ENCODE data around the gene PCTP. TPM values are rescaled to one million over a fixed set of nuclear protein-coding genes. Genes with fewer than 3 reads are reported as not detected.

The PCTP gene
- polyA plus RNA-seq, 10 donors = 10.4 to 12.6 (median 11.8) TPM

DNA sequence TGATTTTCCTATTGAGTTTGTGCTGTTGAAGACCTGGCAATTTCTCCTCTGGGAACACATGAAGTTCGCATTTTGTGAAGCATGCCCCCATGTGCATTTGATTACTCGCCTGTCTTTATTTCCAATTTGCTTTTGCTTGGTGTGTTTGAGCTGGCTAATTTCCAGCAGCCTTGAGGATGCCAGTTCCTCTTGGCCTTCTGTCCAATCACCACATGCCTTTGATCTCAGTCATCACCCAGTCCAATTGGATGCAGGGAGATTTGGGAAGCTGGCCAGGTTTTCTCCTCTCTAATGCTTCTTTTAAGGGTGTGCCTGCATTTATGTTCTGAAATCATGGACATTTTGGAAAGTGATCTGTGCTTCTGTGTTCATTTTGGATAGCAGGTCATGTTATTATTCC lies 24.4 kb upstream of the PCTP start:
- peak; percentile 36 to 91 (median 66) for DNase-seq

GRCh38 chr17:55727275-55727674 lies 23.6 kb upstream of the PCTP start:
- DNase-seq = no peak

DNA sequence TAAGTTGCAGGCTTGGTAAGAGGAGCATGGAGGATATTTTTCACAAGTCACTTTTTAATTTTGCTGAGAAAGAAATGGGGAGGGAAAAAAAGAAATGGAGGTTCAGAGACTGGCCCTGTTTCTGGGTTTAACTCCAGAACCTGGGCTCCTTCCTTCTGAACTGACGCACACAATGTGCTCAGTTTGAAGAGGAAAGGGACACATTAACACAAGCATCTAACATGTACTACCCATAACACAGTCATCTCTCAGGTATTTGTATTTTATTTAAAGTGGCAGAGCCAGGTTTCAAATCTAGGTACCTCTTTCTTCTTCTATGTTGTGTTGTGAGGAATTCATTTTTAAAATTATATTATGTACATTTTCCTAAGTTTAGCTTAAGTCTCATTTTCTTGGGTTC lies 22.9 kb upstream of the PCTP start:
- no peak for DNase-seq

GRCh38 chr17:55728361-55728760 lies 22.5 kb upstream of the PCTP start:
- no peak for DNase-seq

- DNase-seq = no peak
Measured at GRCh38 chr17:55728833-55729232, 22.0 kb upstream of the PCTP start.

DNA sequence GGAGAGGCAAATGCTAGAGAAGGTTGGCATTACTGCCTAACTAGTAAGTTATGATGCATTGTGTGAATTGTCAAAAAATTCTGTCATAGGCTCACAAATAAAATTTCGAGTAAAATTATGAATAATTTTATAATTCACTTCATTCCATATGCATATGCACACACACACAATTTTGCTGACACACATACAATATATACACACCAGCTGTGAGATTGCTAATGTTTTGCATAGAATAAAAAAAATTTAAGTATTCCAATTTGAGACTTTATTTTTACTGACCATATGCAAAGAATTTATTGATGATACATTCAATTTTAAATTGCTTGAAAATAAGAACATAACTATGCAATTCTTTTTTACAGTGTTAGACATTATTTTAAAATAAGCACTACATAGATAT lies 21.4 kb upstream of the PCTP start:
- no peak for DNase-seq

DNA sequence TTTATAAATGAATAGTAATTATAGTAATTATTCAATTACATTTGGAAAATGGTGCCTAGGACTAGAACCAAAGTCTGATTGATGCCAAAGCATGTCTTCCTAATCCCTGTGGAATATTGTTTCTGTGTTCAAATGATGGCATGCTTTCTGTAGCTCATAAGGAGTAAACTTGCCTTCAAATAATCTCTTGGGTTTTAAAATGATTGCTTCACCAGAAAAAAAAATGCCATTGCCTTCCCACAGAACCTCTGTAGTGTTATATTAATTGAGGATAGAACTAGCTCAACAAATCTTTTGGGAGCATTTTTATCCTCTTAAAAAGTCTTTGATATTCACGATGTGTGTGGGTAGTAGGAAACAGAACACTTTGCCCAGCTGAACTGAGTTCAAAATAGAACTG lies 20.5 kb upstream of the PCTP start:
- no peak for DNase-seq

DNA sequence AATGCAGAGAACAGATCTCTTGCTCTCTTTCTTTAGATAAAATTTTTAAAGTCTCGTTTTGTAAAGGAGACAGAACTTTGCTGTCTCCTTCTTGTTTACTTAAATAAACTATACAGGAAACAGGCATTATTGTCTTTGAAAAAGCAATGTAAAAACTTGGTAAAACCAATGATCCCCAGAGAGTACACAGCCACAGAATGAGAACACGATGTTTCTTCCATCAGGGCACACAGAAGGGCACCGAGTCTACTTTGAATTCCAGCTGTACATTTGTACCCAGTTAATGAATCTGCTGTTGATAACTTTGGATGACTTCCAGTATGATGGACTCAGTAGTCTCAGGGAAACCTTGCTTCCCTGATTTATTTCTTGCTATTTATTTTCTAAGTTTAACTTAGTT lies 20.0 kb upstream of the PCTP start:
- DNase-seq = no peak

DNA sequence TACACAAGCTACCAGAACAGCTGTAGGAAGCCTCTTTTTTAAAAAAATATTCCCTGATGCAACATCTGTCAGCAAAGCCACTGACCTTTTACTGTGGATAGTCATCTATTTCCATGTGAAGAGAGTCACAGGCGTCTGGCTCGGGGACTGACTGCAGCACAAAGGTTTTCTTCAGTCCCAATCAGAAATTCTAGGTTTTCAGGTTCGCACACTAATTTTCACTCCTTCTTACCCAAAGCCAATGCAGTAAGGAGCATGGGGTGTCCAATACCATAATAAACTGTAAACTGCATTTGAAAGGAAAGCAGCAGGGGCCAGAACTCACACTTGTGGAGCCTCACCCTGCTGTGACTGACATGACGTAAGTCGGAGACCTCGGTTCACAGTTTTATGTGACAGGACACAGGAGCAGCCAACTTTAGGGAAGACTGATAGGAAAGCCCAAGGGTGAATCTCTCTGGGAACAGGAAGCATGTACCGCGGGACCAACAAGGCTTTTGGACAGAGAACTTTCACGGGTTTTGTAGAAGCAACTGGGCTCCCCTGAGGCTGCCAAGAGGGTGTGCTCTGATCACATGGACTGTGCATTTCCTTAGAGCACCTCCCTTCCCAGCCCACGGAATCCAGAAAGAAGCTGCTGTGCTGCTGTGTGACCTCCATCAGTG lies 19.1 kb upstream of the PCTP start:
- DNase-seq = peak; percentile 58 to 84 (median 59)

- peak in 1 of 3 donors; percentile 12 for DNase-seq
Measured at GRCh38 chr17:55734128-55734781, 16.6 kb upstream of the PCTP start.

GRCh38 chr17:55735731-55736405 lies 15.0 kb upstream of the PCTP start:
- DNase-seq = peak in 2 of 3 donors; percentile 49 to 65

DNA sequence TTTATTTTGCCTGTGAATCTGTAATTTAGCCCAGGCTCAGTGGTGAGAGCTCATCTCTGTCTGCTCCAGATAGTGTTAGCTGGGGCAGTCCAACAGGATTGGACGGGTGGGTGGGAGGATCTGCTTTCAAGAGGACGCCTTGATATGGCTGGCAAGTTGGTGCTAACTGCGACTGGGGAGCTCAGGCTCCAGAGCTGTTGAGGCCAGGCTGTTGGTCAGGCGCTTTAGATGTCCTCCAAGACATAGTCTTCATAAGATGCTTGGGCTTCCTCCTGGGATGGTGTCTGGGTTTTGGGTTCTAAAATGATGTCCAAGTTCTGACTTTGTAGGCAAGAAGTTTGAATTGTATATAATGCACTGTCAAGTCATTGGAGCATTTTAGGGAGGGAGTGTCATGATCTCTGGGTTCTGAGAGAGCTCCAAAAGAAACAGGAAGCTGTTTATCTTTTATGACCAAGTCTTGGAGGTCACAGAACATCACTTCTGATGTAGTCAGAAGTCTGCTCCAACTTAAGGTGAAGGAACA lies 12.8 kb upstream of the PCTP start:
- DNase-seq = no peak

DNA sequence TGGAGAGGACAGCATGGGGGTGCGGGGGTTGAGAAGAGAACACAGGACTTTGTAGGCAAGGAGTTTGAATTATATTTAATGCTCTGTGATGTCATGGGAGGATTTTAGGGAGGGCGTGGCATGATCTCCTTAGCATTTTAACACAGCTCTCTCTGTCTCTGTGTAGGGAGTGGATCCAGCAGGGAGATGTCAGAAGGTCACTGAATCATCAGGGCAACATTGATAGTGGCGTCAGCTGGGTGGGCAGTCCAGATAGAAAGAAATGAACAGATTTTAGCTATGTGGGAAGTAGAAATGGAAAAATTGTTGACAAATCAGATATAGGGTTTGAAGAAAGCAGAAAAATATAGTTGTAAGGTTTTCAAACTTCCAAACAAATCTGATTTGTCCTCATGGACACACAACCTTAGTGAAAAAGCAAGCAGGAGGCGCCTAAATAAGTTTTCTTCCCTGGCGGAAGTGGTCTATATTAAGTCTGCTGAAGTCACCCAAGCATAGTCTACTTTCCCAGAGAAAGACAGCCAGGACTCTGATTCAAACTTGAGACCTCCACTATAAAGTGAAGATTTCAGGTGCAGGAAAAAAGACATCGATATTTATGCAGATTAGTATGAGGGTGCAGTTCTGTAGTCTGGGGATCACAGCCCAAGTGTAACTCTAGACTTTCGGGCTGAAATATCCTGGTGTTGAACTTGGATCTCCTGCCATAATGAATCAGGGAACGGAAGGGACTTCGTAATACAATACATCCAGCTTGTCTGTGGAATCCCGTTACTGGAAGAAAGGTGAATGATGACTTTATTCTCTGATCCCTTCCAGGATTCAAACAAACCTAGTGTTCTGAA lies 10.1 kb upstream of the PCTP start:
- DNase-seq = no peak

- DNase-seq = no peak
Measured at GRCh38 chr17:55741356-55741700, 9.5 kb upstream of the PCTP start.

DNA sequence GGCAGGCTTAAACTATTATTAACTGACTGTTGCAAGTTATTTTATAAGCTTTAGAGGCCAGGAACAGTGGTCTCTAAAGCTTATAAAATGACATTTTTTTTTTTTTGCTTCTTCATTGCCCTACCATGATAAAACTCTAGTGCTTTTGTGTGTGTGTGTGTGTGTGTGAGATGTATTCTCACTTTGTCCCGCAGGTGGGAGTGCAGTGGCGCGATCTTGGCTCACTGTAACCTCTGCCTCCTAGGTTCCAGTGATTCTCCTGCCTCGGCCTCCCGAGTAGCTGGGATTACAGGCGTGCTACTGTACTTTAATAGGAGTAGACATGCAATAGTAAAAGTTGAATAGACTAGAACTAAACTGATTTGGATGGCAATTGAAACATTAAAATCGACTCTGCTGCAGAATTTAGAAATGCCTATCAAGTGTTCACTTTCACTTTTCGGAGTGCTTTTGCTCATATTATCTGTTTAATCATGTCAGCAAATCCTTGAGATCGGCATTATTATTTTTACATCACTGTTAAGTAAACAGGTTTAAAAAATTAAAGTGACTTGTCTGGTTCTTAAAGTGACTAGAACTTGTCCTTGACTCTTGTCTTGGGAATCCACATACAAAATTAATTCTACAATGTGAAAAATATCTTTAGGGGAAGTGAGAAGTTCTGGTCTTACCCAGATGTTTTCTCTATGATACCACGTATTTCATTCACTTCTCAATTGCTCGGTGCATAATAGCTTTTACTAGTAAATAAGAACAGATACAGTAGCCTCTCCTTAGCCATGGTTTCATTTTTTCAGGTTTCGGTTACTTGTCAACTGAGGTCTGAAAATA lies 8.4 kb upstream of the PCTP start:
- DNase-seq = no peak

GRCh38 chr17:55743103-55743679 lies 7.7 kb upstream of the PCTP start:
- DNase-seq = no peak

GRCh38 chr17:55745258-55745657 lies 5.6 kb upstream of the PCTP start:
- no peak for DNase-seq

- no peak for DNase-seq
Measured at GRCh38 chr17:55746466-55746865, 4.4 kb upstream of the PCTP start.

- no peak for DNase-seq
Measured at GRCh38 chr17:55747209-55747608, 3.6 kb upstream of the PCTP start.

GRCh38 chr17:55748841-55749240 lies 2.0 kb upstream of the PCTP start:
- no peak for DNase-seq

GRCh38 chr17:55749985-55750384 lies 866 bp upstream of the PCTP start:
- no peak for DNase-seq
